Fibroblast of lung (primary cell): ENCODE data around the gene OR1Q1. TPM values are rescaled to one million over a fixed set of nuclear protein-coding genes. Genes with fewer than 3 reads are reported as not detected.
"Not testable (repeated sequence)": the region's sequence is repeated elsewhere in the genome, so short reads cannot be mapped to it uniquely, and the experiment has no call there.

Experiments
- DNase-seq, 2 donors: peaks; one replicate each; pipeline versions ENCODE4 v3.0.0 to v3.0.0-alpha.2; 2010; ENCODE audit warnings: low read depth in 2 of 2
- H2AFZ ChIP-seq: 2 replicates; pipeline ENCODE4 v1.5.1; 2012; ENCODE audit warnings: low read length, control low read depth, inconsistent platforms
- H3K27ac ChIP-seq: 2 replicates; pipeline ENCODE4 v1.5.1; 2011; ENCODE audit warnings: low read length, control low read depth; ENCODE audit not compliant: insufficient read depth
- H3K27me3 ChIP-seq: 2 replicates; pipeline ENCODE4 v1.5.1; 2011; ENCODE audit warnings: mild to moderate bottlenecking, low read length; ENCODE audit not compliant: control insufficient read depth, insufficient read depth
- H3K36me3 ChIP-seq: 2 replicates; pipeline ENCODE4 v1.5.1; 2011; ENCODE audit warnings: low read length; ENCODE audit not compliant: control insufficient read depth, insufficient read depth
- H3K4me1 ChIP-seq: 2 replicates; pipeline ENCODE4 v1.5.1; 2011; ENCODE audit warnings: low read length; ENCODE audit not compliant: control insufficient read depth, insufficient read depth; ENCODE audit errors: extremely low read depth
- H3K4me2 ChIP-seq: 2 replicates; pipeline ENCODE4 v1.5.1; 2011; ENCODE audit warnings: low read length, control low read depth; ENCODE audit not compliant: insufficient read depth; ENCODE audit errors: extremely low read depth
- H3K4me3 ChIP-seq, 4 experiments: fragments of 200-600 bp in 1 of 4; sonication (generic) in 1 of 4; replicated peaks in 1 of 4; 2 replicates each; pipeline ENCODE4 v1.5.1; 2011 to 2016; ENCODE audit warnings: low read length in 4 of 4, low read depth in 3 of 4, mild to moderate bottlenecking in 3 of 4, control low read depth in 2 of 4, inconsistent platforms in 1 of 4, mixed read lengths in 1 of 4; ENCODE audit not compliant: insufficient read depth in 1 of 4; ENCODE audit errors: control extremely low read depth in 1 of 4
- H3K79me2 ChIP-seq: 2 replicates; pipeline ENCODE4 v1.5.1; 2012; ENCODE audit warnings: mild to moderate bottlenecking, low read length, inconsistent platforms; ENCODE audit not compliant: control insufficient read depth, insufficient read depth
- H3K9ac ChIP-seq: 2 replicates; pipeline ENCODE4 v1.5.1; 2011; ENCODE audit warnings: mild to moderate bottlenecking, low read length, control low read depth; ENCODE audit not compliant: insufficient read depth
- H3K9me3 ChIP-seq: 2 replicates; pipeline ENCODE4 v1.5.1; 2012; ENCODE audit warnings: low read depth, low read length; ENCODE audit not compliant: control insufficient read depth, insufficient read depth
- H4K20me1 ChIP-seq: 2 replicates; pipeline ENCODE4 v1.5.1; 2011; ENCODE audit warnings: low read length; ENCODE audit not compliant: control insufficient read depth, insufficient read depth; ENCODE audit errors: extremely low read depth
- EZH2 ChIP-seq: IDR thresholded peaks from 2 replicates; pipeline ENCODE4 v1.5.1; 2012; ENCODE audit warnings: low read length, control low read depth, mild to moderate bottlenecking; ENCODE audit errors: missing control alignments
- polyA plus RNA-seq, 2 donors: library from polyadenylated mRNA; depleted of rRNA in 1 of 2; stranded (reverse) in 1 of 2; unstranded in 1 of 2; fragments of >200 nt; gene quantifications; 2 replicates each; pipeline ENCODE4 v1.2.1, GENCODE V29; 2011 to 2012; ENCODE audit warnings: missing spikeins in 1 of 2
- total RNA-seq: library from RNA; depleted of rRNA; stranded (reverse); fragments of >200 nt; gene quantifications from 2 replicates; pipeline ENCODE4 v1.2.1, GENCODE V29; 2014
- TF ChIP-seq, protein P1 (sequence below), 2 donors: IDR thresholded peaks in 1 of 2; conservative IDR thresholded peaks in 1 of 2; 1 replicate in 1 of 2; 2 replicates in 1 of 2; pipeline ENCODE4 v1.5.1; 2011 to 2012; ENCODE audit warnings: low read length in 2 of 2, control low read depth in 1 of 2, inconsistent platforms in 1 of 2, low read depth in 1 of 2, mild to moderate bottlenecking in 1 of 2

Gene OR1Q1
- total and polyA plus RNA-seq, 2 donors (not counting 1 experiment from before 2014, with no cell fraction given) = 0.14 TPM; not detected in 1

DNA sequence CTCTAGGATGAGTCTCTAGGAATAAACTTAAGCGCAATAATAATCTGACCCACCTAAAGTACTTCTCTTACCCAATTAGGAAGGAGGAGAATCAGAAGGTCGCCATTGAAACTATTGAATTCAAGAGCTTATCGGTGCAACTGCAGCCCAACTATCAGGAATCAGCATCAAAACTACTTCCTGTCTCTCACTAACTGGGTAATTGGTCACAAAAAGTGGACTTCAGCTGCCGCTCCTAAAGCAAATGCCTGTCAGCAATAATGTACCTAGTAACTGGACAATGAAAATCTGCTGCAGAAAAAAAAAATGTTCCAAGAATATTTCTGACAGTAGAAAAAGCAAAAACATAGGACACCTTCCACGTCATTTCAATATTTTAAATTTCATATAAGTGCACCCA is 34.7 kb upstream of the OR1Q1 start:
- Histone ChIP-seq H3K79me2 (no peaks in the 10 kb centered on the region), H4K20me1 (no peaks in the 10 kb centered on the region), H3K9ac (no peak overlapping the region), H2AFZ (no peak overlapping the region), H3K4me2 (no peak overlapping the region), H3K9me3 (no peaks in the 10 kb centered on the region), H3K4me3 (no peak overlapping the region), H3K27ac (no peak overlapping the region), H3K27me3 (no peaks in the 10 kb centered on the region), H3K4me1 (no peaks in the 10 kb centered on the region), H3K36me3 (no peaks in the 10 kb centered on the region)
- no peak for TF ChIP-seq EZH2
- TF ChIP-seq, protein P1, sequence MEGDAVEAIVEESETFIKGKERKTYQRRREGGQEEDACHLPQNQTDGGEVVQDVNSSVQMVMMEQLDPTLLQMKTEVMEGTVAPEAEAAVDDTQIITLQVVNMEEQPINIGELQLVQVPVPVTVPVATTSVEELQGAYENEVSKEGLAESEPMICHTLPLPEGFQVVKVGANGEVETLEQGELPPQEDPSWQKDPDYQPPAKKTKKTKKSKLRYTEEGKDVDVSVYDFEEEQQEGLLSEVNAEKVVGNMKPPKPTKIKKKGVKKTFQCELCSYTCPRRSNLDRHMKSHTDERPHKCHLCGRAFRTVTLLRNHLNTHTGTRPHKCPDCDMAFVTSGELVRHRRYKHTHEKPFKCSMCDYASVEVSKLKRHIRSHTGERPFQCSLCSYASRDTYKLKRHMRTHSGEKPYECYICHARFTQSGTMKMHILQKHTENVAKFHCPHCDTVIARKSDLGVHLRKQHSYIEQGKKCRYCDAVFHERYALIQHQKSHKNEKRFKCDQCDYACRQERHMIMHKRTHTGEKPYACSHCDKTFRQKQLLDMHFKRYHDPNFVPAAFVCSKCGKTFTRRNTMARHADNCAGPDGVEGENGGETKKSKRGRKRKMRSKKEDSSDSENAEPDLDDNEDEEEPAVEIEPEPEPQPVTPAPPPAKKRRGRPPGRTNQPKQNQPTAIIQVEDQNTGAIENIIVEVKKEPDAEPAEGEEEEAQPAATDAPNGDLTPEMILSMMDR (conservative IDR thresholded peaks at IDR 0.05 in 1 of 2, IDR thresholded peaks at IDR 0.05 in 1 of 2; ENCODE audit: low read depth in 1 of 2, low read length in 2 of 2) = no peak
- no peak for DNase-seq

DNA sequence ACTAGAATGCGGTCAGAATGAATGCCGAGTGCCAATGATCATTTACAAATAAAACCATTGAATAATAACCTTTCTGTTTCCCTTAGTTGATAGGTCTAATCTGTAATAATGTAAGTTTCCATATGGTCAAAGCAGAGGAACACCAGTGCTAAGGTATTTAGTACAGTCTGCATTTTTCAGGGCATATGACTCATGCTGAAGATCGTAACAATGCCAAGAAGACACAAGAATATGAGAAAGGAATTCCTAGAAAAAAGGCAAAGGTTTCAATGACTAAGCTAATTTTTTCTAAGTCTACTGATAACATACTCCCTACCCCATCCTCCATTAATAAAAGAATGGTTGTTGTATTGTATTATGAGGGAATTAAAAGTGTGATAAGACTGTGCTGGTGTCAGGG is 34.2 kb upstream of the OR1Q1 start:
- no peaks in the 10 kb centered on the region for H3K79me2 ChIP-seq
- H3K9ac ChIP-seq = no peak overlapping the region
- no peaks in the 10 kb centered on the region for H3K27me3 ChIP-seq
- no peaks in the 10 kb centered on the region for H3K9me3 ChIP-seq
- H3K36me3 ChIP-seq = no peaks in the 10 kb centered on the region
- no peak overlapping the region for H3K27ac ChIP-seq
- H3K4me3 ChIP-seq = no peak overlapping the region
- no peaks in the 10 kb centered on the region for H3K4me1 ChIP-seq
- H2AFZ ChIP-seq = no peak overlapping the region
- no peak overlapping the region for H3K4me2 ChIP-seq
- TF ChIP-seq, protein P1 (conservative IDR thresholded peaks at IDR 0.05 in 1 of 2, IDR thresholded peaks at IDR 0.05 in 1 of 2; ENCODE audit: low read depth in 1 of 2, low read length in 2 of 2) = no peak
- no peak for TF ChIP-seq EZH2
- no peaks in the 10 kb centered on the region for H4K20me1 ChIP-seq
- peak in 1 of 2 donors; percentile 68 for DNase-seq

DNA sequence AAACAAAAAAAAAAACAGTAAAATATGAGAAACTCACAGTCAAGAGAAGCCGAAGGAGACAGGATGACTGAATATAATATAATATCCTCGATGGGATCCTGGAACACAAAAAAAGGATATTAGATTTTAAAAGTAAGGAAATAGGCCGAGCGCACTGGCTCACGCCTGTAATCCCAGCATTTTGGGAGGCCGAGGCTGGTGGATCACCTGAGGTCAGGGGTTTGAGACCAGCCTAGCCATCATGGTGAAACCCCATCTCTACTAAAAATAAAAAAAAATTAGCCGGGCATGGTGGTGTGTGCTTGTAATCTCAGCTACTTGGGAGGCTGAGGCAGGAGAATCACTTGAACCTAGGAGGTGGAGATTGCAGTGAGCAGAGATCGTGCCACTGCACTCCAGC is 31.3 kb upstream of the OR1Q1 start, which contains the start of gene OR1L8:
Gene OR1L8 (minus strand): TSS at position 101 of the 400 bp plus-strand sequence. CDS start 14,907 bp downstream, outside the sequence.
- not testable (repeated sequence) for H3K9ac ChIP-seq

More for the DNA sequence above, 31.3 kb upstream of the OR1Q1 start, which contains the start of gene OR1L8:
- H2AFZ ChIP-seq, H3K4me1 ChIP-seq, H3K4me2 ChIP-seq, H3K9me3 ChIP-seq, DNase-seq, H3K4me3 ChIP-seq, H3K27ac ChIP-seq, H4K20me1 ChIP-seq, H3K27me3 ChIP-seq, H3K36me3 ChIP-seq, H3K79me2 ChIP-seq: not testable (repeated sequence)
